ENCODE results near the gene ST6GALNAC5. TPM values are rescaled to one million over a fixed set of nuclear protein-coding genes. Genes with fewer than 3 reads are reported as not detected.

ST6GALNAC5 gene
- total RNA-seq, 1 experiment from 2014 or later = not detected

DNA sequence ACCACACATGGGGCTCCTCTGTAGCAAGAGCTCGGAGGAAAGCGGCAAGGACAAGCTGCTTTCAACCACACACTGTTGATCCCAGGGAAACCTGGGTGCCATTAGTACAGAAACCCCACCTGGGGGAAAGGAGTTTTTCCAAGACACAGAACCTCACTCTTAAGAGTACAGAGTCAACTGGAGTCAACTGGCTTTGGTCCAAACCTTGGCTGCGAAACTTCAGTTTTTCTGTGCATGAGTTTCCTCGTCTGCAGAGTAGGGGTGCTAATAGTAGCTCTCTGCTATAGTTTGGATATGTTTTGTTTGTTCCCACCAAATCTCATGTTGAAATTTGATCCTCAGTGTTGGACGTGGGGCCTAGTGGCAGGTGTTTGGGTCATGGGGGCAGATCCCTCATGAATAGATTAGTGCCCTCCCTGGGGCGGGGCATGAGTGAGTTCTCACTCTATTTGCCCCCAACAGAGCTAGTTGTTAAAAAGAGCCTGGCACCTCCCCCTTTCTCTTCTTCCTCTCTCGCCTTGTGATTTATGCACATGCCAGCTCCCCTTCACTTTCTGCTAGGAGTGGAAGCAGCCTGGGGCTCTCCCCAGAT is 190.8 kb downstream of the ST6GALNAC5 start:
- no peak for ATAC-seq
- no peaks in the 10 kb centered on the region for H3K4me1 ChIP-seq (ENCODE audit: control insufficient read depth, insufficient read depth, low read length)
- H3K4me3 ChIP-seq (ENCODE audit: low read depth in 2 of 2, low read length in 2 of 2) = no peak overlapping the region
- intact Hi-C loops (cut with micrococcal nuclease; ENCODE audit: unreplicated experiment) = no loop called here
- TF ChIP-seq POLR2AphosphoS5 (IDR thresholded peaks at IDR 0.05; ENCODE audit: low read depth, low read length) = no peak
- TF ChIP-seq, protein P1, sequence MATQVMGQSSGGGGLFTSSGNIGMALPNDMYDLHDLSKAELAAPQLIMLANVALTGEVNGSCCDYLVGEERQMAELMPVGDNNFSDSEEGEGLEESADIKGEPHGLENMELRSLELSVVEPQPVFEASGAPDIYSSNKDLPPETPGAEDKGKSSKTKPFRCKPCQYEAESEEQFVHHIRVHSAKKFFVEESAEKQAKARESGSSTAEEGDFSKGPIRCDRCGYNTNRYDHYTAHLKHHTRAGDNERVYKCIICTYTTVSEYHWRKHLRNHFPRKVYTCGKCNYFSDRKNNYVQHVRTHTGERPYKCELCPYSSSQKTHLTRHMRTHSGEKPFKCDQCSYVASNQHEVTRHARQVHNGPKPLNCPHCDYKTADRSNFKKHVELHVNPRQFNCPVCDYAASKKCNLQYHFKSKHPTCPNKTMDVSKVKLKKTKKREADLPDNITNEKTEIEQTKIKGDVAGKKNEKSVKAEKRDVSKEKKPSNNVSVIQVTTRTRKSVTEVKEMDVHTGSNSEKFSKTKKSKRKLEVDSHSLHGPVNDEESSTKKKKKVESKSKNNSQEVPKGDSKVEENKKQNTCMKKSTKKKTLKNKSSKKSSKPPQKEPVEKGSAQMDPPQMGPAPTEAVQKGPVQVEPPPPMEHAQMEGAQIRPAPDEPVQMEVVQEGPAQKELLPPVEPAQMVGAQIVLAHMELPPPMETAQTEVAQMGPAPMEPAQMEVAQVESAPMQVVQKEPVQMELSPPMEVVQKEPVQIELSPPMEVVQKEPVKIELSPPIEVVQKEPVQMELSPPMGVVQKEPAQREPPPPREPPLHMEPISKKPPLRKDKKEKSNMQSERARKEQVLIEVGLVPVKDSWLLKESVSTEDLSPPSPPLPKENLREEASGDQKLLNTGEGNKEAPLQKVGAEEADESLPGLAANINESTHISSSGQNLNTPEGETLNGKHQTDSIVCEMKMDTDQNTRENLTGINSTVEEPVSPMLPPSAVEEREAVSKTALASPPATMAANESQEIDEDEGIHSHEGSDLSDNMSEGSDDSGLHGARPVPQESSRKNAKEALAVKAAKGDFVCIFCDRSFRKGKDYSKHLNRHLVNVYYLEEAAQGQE (IDR thresholded peaks at IDR 0.05; ENCODE audit: insufficient read depth in 1 of 2, low read depth in 2 of 2, low read length in 1 of 2) = no peak
- TF ChIP-seq, protein P2, sequence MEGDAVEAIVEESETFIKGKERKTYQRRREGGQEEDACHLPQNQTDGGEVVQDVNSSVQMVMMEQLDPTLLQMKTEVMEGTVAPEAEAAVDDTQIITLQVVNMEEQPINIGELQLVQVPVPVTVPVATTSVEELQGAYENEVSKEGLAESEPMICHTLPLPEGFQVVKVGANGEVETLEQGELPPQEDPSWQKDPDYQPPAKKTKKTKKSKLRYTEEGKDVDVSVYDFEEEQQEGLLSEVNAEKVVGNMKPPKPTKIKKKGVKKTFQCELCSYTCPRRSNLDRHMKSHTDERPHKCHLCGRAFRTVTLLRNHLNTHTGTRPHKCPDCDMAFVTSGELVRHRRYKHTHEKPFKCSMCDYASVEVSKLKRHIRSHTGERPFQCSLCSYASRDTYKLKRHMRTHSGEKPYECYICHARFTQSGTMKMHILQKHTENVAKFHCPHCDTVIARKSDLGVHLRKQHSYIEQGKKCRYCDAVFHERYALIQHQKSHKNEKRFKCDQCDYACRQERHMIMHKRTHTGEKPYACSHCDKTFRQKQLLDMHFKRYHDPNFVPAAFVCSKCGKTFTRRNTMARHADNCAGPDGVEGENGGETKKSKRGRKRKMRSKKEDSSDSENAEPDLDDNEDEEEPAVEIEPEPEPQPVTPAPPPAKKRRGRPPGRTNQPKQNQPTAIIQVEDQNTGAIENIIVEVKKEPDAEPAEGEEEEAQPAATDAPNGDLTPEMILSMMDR (IDR thresholded peaks at IDR 0.05) = no peak
- TF ChIP-seq TCF7L2 (IDR thresholded peaks at IDR 0.05; ENCODE audit: low read depth, low read length) = no peak
- TF ChIP-seq SIN3A (IDR thresholded peaks at IDR 0.05; ENCODE audit: borderline replicate concordance, insufficient read depth, low read depth, low read length) = no peak
- ChIA-PET CTCF (no interaction called here), POLR2A (no interaction called here)
- H3K27ac ChIP-seq (ENCODE audit: low read length) = no peak overlapping the region
- H3K9me3 ChIP-seq (ENCODE audit: control insufficient read depth, insufficient read depth, low read depth, low read length) = no peaks in the 10 kb centered on the region
- H3K36me3 ChIP-seq (ENCODE audit: control insufficient read depth, insufficient read depth, low read length) = no peaks in the 10 kb centered on the region
- in situ Hi-C loops (cut with HindIII; ENCODE audit: low pct_unique_long_range_greater_than_20kb, low sequenced_read_pairs) = no loop called here
- BruUV-seq (replicated peaks) = no TSS peak
- 0 out of 2 replicates have a peak, but pooled peaks cover 2% of the 10 kb centered on the region for H3K27me3 ChIP-seq (ENCODE audit: control insufficient read depth, insufficient read depth, low read length)
- DNase-seq (ENCODE audit: low read depth, low spot score) = no peak

DNA sequence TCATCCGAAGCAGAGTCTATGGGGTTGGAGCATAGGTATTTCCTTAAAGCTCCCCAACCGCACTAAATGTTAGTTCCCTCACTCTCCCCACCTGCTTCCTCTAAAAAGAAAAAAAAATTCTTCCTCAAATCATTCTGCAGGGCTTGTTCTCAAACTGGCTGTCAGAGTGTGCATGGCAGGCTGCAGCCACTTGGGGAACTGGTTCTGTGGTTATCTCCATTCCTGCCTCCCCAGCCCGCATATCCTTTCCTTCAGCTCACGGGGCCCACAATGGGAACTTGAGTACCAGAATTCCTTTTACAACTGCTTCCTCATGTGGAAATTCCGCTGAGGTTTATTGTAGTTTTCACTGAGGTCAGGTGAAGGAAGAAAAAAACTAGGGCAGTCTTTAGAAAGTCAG is 192.7 kb downstream of the ST6GALNAC5 start:
- DNase-seq (ENCODE audit: low read depth, low spot score) (no peak), ATAC-seq (no peak)
- Histone ChIP-seq H3K9me3 (ENCODE audit: control insufficient read depth, insufficient read depth, low read depth, low read length) (no peaks in the 10 kb centered on the region), H3K27me3 (ENCODE audit: control insufficient read depth, insufficient read depth, low read length) (0 out of 2 replicates have a peak, but pooled peaks cover 2% of the 10 kb centered on the region), H3K36me3 (ENCODE audit: control insufficient read depth, insufficient read depth, low read length) (no peaks in the 10 kb centered on the region), H3K27ac (ENCODE audit: low read length) (no peak overlapping the region), H3K4me1 (ENCODE audit: control insufficient read depth, insufficient read depth, low read length) (no peaks in the 10 kb centered on the region), H3K4me3 (ENCODE audit: low read depth in 2 of 2, low read length in 2 of 2) (no peak overlapping the region)
- TF ChIP-seq, protein P2 (IDR thresholded peaks at IDR 0.05) = no peak
- TF ChIP-seq SIN3A (IDR thresholded peaks at IDR 0.05; ENCODE audit: borderline replicate concordance, insufficient read depth, low read depth, low read length) = no peak
- TF ChIP-seq, protein P1 (IDR thresholded peaks at IDR 0.05; ENCODE audit: insufficient read depth in 1 of 2, low read depth in 2 of 2, low read length in 1 of 2) = no peak
- no peak for TF ChIP-seq TCF7L2 (IDR thresholded peaks at IDR 0.05; ENCODE audit: low read depth, low read length)
- no peak for TF ChIP-seq POLR2AphosphoS5 (IDR thresholded peaks at IDR 0.05; ENCODE audit: low read depth, low read length)
- in situ Hi-C loops (cut with HindIII; ENCODE audit: low pct_unique_long_range_greater_than_20kb, low sequenced_read_pairs) (no loop called here), intact Hi-C loops (cut with micrococcal nuclease; ENCODE audit: unreplicated experiment) (no loop called here)
- no TSS peak for BruUV-seq (replicated peaks)
- ChIA-PET POLR2A (no interaction called here), CTCF (no interaction called here)

Measured in Panc1 (cell line).